MM.1S (cell line): ENCODE results near the gene MOXD1.

Source experiments
- EZH2phosphoT487 ChIP-seq: fragments of 300-600 bp; sonication (generic); IDR thresholded peaks from 2 replicates; pipeline ENCODE4 v1.6.1; 2018; ENCODE audit warnings: antibody characterized with exemption, low read length
- TF ChIP-seq, protein P1 (sequence below): fragments of 300-600 bp; sonication (generic); IDR thresholded peaks from 2 replicates; pipeline ENCODE4 v1.5.1; 2016; ENCODE audit warnings: antibody characterized with exemption, low read length, mixed read lengths

DNA sequence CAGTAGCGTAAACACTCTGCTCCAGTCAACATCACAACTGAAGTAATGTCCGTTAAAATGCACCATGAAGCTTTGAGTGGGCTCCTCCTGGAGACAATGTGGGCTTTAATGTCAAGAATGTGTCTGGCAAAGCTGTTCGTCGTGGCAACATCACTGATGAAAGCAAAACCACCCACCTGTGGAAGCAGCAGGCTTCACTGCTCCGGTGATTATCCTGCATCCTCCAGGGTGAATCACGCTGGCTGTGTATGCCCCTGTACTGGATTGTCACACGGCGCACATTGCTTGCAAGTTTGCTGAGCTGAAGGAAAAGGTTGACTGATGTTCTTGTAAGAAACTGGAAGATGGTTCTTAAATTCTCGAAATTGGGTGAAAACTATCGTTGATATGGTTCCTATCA is 128.5 kb downstream of the MOXD1 start:
- TF ChIP-seq, protein P1, sequence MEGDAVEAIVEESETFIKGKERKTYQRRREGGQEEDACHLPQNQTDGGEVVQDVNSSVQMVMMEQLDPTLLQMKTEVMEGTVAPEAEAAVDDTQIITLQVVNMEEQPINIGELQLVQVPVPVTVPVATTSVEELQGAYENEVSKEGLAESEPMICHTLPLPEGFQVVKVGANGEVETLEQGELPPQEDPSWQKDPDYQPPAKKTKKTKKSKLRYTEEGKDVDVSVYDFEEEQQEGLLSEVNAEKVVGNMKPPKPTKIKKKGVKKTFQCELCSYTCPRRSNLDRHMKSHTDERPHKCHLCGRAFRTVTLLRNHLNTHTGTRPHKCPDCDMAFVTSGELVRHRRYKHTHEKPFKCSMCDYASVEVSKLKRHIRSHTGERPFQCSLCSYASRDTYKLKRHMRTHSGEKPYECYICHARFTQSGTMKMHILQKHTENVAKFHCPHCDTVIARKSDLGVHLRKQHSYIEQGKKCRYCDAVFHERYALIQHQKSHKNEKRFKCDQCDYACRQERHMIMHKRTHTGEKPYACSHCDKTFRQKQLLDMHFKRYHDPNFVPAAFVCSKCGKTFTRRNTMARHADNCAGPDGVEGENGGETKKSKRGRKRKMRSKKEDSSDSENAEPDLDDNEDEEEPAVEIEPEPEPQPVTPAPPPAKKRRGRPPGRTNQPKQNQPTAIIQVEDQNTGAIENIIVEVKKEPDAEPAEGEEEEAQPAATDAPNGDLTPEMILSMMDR: no peak
- no peak for TF ChIP-seq EZH2phosphoT487
